GM12878 (cell line): ENCODE results near the gene IFITM2. TPM values are rescaled to one million over a fixed set of nuclear protein-coding genes. Genes with fewer than 3 reads are reported as not detected.

Source experiments
- ATAC-seq: fragments of 200-7000 bp; cut with Tn5 transposase; 3 replicates; pipeline ENCODE4 v1.9.1; 2020; ENCODE audit warnings: mild to moderate bottlenecking, moderate library complexity
- BruUV-seq: library from RNA; stranded (reverse); fragments of 400-500 nt; replicated peaks from 2 replicates; lab custom pipeline; 2021; lab: Mats Ljungman, UMichigan
- CTCF ChIA-PET: fragments of 300-600 bp; sonication (Branson Sonifier 250); formaldehyde crosslinking; extraction: SDS; loops from one replicate; lab custom pipeline; 2021; ENCODE audit warnings: inconsistent platforms; lab: Yijun Ruan, JAX
- POLR2A ChIA-PET: fragments of 350-600 bp; formaldehyde crosslinking; extraction: SDS; loops from one replicate; lab custom pipeline; 2021; ENCODE audit warnings: inconsistent platforms; lab: Charles Lee
- RAD21 ChIA-PET: fragments of 300-600 bp; sonication (Branson Sonifier 250); formaldehyde crosslinking; loops from one replicate; lab custom pipeline; 2023; ENCODE audit warnings: antibody characterized with exemption; ENCODE audit not compliant: unreplicated experiment; lab: Charles Lee
- SMC1A ChIA-PET: fragments of 300-600 bp; sonication (Branson Sonifier 250); formaldehyde crosslinking; loops from one replicate; lab custom pipeline; 2023; ENCODE audit not compliant: unreplicated experiment, uncharacterized antibody; lab: Charles Lee
- DNase-seq: peaks from one replicate; pipeline ENCODE4 v3.0.0-alpha.2; 2011; ENCODE audit warnings: low read depth, low spot score
- FAIRE-seq: peaks from 3 replicates; lab custom pipeline; 2011; peaks lifted over from hg19 to GRCh38; lab: Jason Lieb, UNC
- H2AFZ ChIP-seq: 2 replicates; pipeline ENCODE4 v1.6.0; 2011; ENCODE audit warnings: low read depth, low read length, control low read depth; ENCODE audit not compliant: control insufficient read depth
- H3K27ac ChIP-seq: 2 replicates; pipeline ENCODE4 v1.5.1; 2011; ENCODE audit warnings: control low read depth; ENCODE audit not compliant: control insufficient read depth, insufficient read depth
- H3K27me3 ChIP-seq, 2 experiments: replicated peaks in 1 of 2; 2 replicates each; pipeline versions ENCODE4 v1.6.0 to v1.6.1; 2011; ENCODE audit warnings: low read length in 1 of 2; ENCODE audit not compliant: control insufficient read depth in 2 of 2, insufficient read depth in 2 of 2
- H3K36me3 ChIP-seq, 2 experiments: 2 replicates each; pipeline ENCODE4 v1.5.1; 2011; ENCODE audit warnings: low read length in 1 of 2; ENCODE audit not compliant: control insufficient read depth in 2 of 2, insufficient read depth in 2 of 2
- H3K4me1 ChIP-seq: 2 replicates; pipeline ENCODE4 v1.6.1; 2011; ENCODE audit warnings: mild to moderate bottlenecking, low read length, moderate library complexity, mixed read lengths; ENCODE audit not compliant: control insufficient read depth, insufficient read depth
- H3K4me2 ChIP-seq: 2 replicates; pipeline ENCODE4 v1.6.0; 2011; ENCODE audit warnings: control low read depth; ENCODE audit not compliant: control insufficient read depth, insufficient read depth
- H3K4me3 ChIP-seq: fragments of 200-600 bp; sonication (generic); 2 replicates; pipeline ENCODE4 v1.5.1; 2016
- H3K79me2 ChIP-seq: 2 replicates; pipeline ENCODE4 v1.6.0; 2011; ENCODE audit warnings: low read length; ENCODE audit not compliant: control insufficient read depth, insufficient read depth
- H3K9ac ChIP-seq: 2 replicates; pipeline ENCODE4 v1.8.0; 2011; ENCODE audit warnings: low read length, control low read depth, mixed read lengths; ENCODE audit not compliant: control insufficient read depth, insufficient read depth
- H3K9me3 ChIP-seq: replicated peaks from 3 replicates; pipeline ENCODE4 v1.5.1; 2011; ENCODE audit warnings: mild to moderate bottlenecking, low read length; ENCODE audit not compliant: control insufficient read depth, insufficient read depth
- H4K20me1 ChIP-seq: 2 replicates; pipeline ENCODE4 v1.6.0; 2011; ENCODE audit not compliant: control insufficient read depth, insufficient read depth
- BACH1 ChIP-seq: fragments of 450-650 bp; IDR thresholded peaks from 2 replicates; pipeline ENCODE4 v1.6.1; 2017; ENCODE audit warnings: mild to moderate bottlenecking, borderline replicate concordance
- BMI1 ChIP-seq: fragments of 450-650 bp; IDR thresholded peaks from 2 replicates; pipeline ENCODE4 v1.6.1; 2016; ENCODE audit warnings: mild to moderate bottlenecking, moderate library complexity, borderline replicate concordance
- CHD1 ChIP-seq: IDR thresholded peaks from 2 replicates; pipeline ENCODE4 v1.6.1; 2012; ENCODE audit warnings: low read depth, low read length, improper control_type of control experiment
- CHD4 ChIP-seq: fragments of 200-600 bp; sonication (generic); IDR thresholded peaks from 2 replicates; pipeline ENCODE4 v1.6.1; 2016; ENCODE audit warnings: mild to moderate bottlenecking
- CREM ChIP-seq: IDR thresholded peaks from 2 replicates; pipeline ENCODE4 v1.6.1; 2014; ENCODE audit warnings: antibody characterized with exemption, low read depth
- GATAD2B ChIP-seq: fragments of 450-650 bp; conservative IDR thresholded peaks from 2 replicates; pipeline ENCODE4 v1.6.1; 2017; ENCODE audit warnings: low read depth, mild to moderate bottlenecking, moderate library complexity
- NRF1 ChIP-seq: conservative IDR thresholded peaks from 2 replicates; pipeline ENCODE4 v1.6.1; 2011; ENCODE audit warnings: mild to moderate bottlenecking, low read depth, low read length, improper control_type of control experiment
- PBX3 ChIP-seq: IDR thresholded peaks from 2 replicates; pipeline ENCODE4 v1.6.1; 2011; ENCODE audit warnings: mild to moderate bottlenecking, low read depth, low read length, moderate library complexity; ENCODE audit not compliant: insufficient replicate concordance
- RCOR1 ChIP-seq: conservative IDR thresholded peaks from 2 replicates; pipeline ENCODE4 v1.6.1; 2012; ENCODE audit warnings: low read depth, low read length, improper control_type of control experiment
- SIN3A ChIP-seq: IDR thresholded peaks from 2 replicates; pipeline ENCODE4 v1.6.1; 2012; ENCODE audit warnings: low read depth, low read length, improper control_type of control experiment
- SIX5 ChIP-seq: IDR thresholded peaks from 2 replicates; pipeline ENCODE4 v1.6.1; 2011; ENCODE audit warnings: mild to moderate bottlenecking, low read depth, low read length, moderate library complexity; ENCODE audit not compliant: severe bottlenecking
- STAT3 ChIP-seq: IDR thresholded peaks from 2 replicates; pipeline ENCODE4 v1.6.1; 2011; ENCODE audit warnings: low read depth, low read length, improper control_type of control experiment
- TCF7 ChIP-seq: IDR thresholded peaks from 2 replicates; pipeline ENCODE4 v1.6.1; 2014; ENCODE audit warnings: antibody characterized with exemption, borderline replicate concordance
- ZBTB33 ChIP-seq: fragments of 450-650 bp; IDR thresholded peaks from 2 replicates; pipeline ENCODE4 v1.6.1; 2017; ENCODE audit warnings: mild to moderate bottlenecking
- WGBS: methylation state at CpG from one replicate; pipeline ENCODE4 v1.1.6; 2016; ENCODE audit warnings: low lambda C conversion rate; ENCODE audit not compliant: insufficient replicate concordance, insufficient coverage; ENCODE audit errors: missing lambda C conversion rate; 5-methylcytosine and 5-hydroxymethylcytosine counted together
- in situ Hi-C: fragments of 300-500 bp; cut with MboI; formaldehyde crosslinking; loops from 9 replicates; pipeline ENCODE4 v1.14.3; 2018; ENCODE audit warnings: mixed read lengths
- intact Hi-C: fragments of 100-400 bp; cut with micrococcal nuclease; formaldehyde crosslinking; loops from one replicate; pipeline ENCODE4 v1.14.2; 2022; ENCODE audit not compliant: unreplicated experiment
- polyA plus RNA-seq, 11 experiments: library from polyadenylated mRNA; depleted of rRNA in 4 of 11; unstranded in 6 of 11; stranded (reverse) in 5 of 11; fragments of >200 nt; fragmentation: Nextera tagmentation in 4 of 11; fragmentation: Illumina TruSeq in 1 of 11; extraction: Ambion mirVana in 4 of 11; extraction: Trizol in 1 of 11; gene quantifications; 1 replicate in 1 of 11; 2 replicates in 10 of 11; pipeline versions ENCODE4 v1.2.1 to v1.2.3, GENCODE V29; 2011 to 2016; ENCODE audit warnings: inconsistent platforms in 2 of 11, missing spikeins in 2 of 11, low read depth in 1 of 11
- total RNA-seq, 4 experiments: library from RNA; depleted of rRNA in 3 of 4; stranded (reverse); fragments of >200 nt in 3 of 4; fragmentation: Illumina TruSeq in 1 of 4; extraction: Trizol in 1 of 4; gene quantifications; 2 replicates each; pipeline versions ENCODE4 v1.2.1 to v1.2.3, GENCODE V29; 2013 to 2021
- TF ChIP-seq, protein P1 (sequence below): fragments of 450-650 bp; IDR thresholded peaks from 2 replicates; pipeline ENCODE4 v1.6.1; 2017; ENCODE audit warnings: borderline replicate concordance

IFITM2 gene
- total and polyA plus RNA-seq, 10 of the 15 experiments (the other 5 are each of a cell fraction or from before 2014, with no cell fraction given) = 116 to 3,672 (median 724) TPM

DNA sequence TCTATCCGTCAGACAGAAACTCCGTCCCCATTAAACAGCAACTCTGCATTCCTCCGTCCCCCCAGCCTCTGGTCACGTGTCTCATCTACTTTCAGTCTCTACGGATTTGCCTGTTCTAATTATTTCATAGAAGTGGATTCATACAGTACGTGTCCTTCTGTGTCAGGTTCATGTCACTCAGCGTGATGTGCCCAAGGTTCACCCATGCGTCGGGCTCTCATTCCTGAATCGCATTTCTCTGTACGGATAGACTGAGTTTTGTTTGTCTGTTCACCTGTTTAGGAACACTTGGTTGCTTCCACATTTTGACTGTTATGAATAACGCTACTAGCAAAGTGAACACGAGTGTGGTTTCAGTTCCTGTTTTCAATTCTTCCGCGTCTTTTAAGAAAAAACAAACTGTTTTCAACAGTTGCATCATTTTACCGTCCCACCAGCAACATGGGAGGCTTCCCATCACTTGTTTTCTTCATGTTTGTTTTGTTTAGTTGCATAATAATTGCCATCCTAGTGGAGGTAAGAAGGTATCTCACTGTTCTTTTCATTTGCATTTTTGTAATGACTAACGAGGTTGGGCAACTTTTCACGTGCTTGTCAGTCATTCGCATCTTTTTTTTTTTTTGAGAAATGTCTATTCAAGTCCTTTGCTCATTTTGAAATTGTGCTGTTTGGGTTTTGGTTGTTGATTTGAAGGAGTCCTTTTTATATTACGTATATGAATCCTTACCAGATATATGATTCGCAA is 38.3 kb upstream of the IFITM2 start (continued):
- TF ChIP-seq SIX5 (no peak), SIN3A (peak; percentile 43), STAT3 (peak; percentile 94; the same call in 1 of the 2 replicates), GATAD2B (no peak; the same call in 1 of the 2 replicates), BACH1 (peak; percentile 93), CHD1 (peak; percentile 90; the same call in 1 of the 2 replicates), NRF1 (no peak), CREM (peak; percentile 89)
- TF ChIP-seq, protein P1, sequence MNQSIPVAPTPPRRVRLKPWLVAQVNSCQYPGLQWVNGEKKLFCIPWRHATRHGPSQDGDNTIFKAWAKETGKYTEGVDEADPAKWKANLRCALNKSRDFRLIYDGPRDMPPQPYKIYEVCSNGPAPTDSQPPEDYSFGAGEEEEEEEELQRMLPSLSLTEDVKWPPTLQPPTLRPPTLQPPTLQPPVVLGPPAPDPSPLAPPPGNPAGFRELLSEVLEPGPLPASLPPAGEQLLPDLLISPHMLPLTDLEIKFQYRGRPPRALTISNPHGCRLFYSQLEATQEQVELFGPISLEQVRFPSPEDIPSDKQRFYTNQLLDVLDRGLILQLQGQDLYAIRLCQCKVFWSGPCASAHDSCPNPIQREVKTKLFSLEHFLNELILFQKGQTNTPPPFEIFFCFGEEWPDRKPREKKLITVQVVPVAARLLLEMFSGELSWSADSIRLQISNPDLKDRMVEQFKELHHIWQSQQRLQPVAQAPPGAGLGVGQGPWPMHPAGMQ = no peak
- TF ChIP-seq, all 136 proteins: peak for 73

GRCh38 chr11:270451-271318 is 36.9 kb upstream of the IFITM2 start:
- in situ Hi-C loops (no loop called here), intact Hi-C loops (no loop called here)
- ATAC-seq (no peak), DNase-seq (no peak), FAIRE-seq (no peak)
- Histone ChIP-seq H3K27me3 (no peaks in the 10 kb centered on the region), H2AFZ (no peak overlapping the region), H3K27ac (no peak overlapping the region), H4K20me1 (no peaks in the 10 kb centered on the region), H3K4me1 (peaks cover 14% of the 10 kb centered on the region), H3K9me3 (no peaks in the 10 kb centered on the region), H3K4me3 (no peak overlapping the region), H3K4me2 (0 out of 2 replicates have a peak overlapping the region, but pooled peaks have one; percentile 13), H3K9ac (no peak overlapping the region), H3K79me2 (peaks cover 7% of the 10 kb centered on the region), H3K36me3 (no peaks in the 10 kb centered on the region)
- WGBS = 79% methylated on average over 18 of the region's 18 CpGs
- no TSS peak for BruUV-seq
- SMC1A ChIA-PET = interaction anchor here (1.0 kb wide), 1 partner anchor 19 kb away, joined by 3 read pairs; the partner anchor contains the start of gene PGGHG
- RAD21 ChIA-PET = no interaction called here
- POLR2A ChIA-PET = interaction anchor here (1.2 kb wide), 1 partner anchor 16 kb away, joined by 3 read pairs; no protein-coding TSS in a partner anchor
- CTCF ChIA-PET = interaction anchor here (1.4 kb wide), 1 partner anchor 20 kb away, joined by 3 read pairs; no protein-coding TSS in a partner anchor
- TF ChIP-seq CREM = no peak
- no peak for TF ChIP-seq CHD4
- TF ChIP-seq RCOR1 = no peak
- no peak for TF ChIP-seq STAT3
- TF ChIP-seq ZBTB33 = no peak
- no peak for TF ChIP-seq BMI1
- TF ChIP-seq PBX3 = no peak
- no peak for TF ChIP-seq TCF7
